A549 (cell line): ENCODE results near the gene SYNCRIP. TPM values are rescaled to one million over a fixed set of nuclear protein-coding genes. Genes with fewer than 3 reads are reported as not detected.
A peak's percentile ranks its signal among the peaks of the same experiment; 100 is the strongest.

Source experiments
- ATAC-seq, 2 experiments: fragments of 200-7000 bp in 1 of 2; fragments of >200 bp in 1 of 2; cut with Nextera tagmentation in 1 of 2; cut with Tn5 transposase in 1 of 2; 3 replicates each; pipeline versions ENCODE4 v1.8.0 to v1.9.1; 2018 to 2020; ENCODE audit warnings: mild to moderate bottlenecking in 1 of 2, moderate library complexity in 1 of 2
- CTCF ChIA-PET: fragments of 300-600 bp; sonication (Branson Sonifier 250); formaldehyde crosslinking; extraction: SDS; loops from one replicate; lab custom pipeline; 2021; ENCODE audit warnings: antibody characterized with exemption, inconsistent platforms; lab: Yijun Ruan, JAX
- POLR2A ChIA-PET: fragments of 350-600 bp; formaldehyde crosslinking; extraction: SDS; loops from one replicate; lab custom pipeline; 2021; ENCODE audit warnings: antibody characterized with exemption, inconsistent platforms; lab: Yijun Ruan, JAX
- DNase-seq, 2 experiments: peaks; one replicate each; pipeline versions ENCODE4 v3.0.0 to v3.0.0-alpha.2; 2011 to 2016; ENCODE audit warnings: low read depth in 1 of 2, low spot score in 1 of 2
- FAIRE-seq: peaks from 2 replicates; lab custom pipeline; 2011; peaks lifted over from hg19 to GRCh38; lab: Jason Lieb, UNC
- H3K27ac ChIP-seq, 2 experiments: fragments of >200 bp; sonication (Bioruptor Twin); formaldehyde crosslinking; 3 replicates each; pipeline ENCODE4 v1.5.1; 2016 to 2017
- H3K4me1 ChIP-seq: fragments of >200 bp; sonication (Bioruptor Twin); formaldehyde crosslinking; 3 replicates; pipeline ENCODE4 v1.6.1; 2016
- H3K4me2 ChIP-seq: fragments of >200 bp; sonication (Bioruptor Twin); formaldehyde crosslinking; 3 replicates; pipeline ENCODE4 v1.6.1; 2016
- H3K4me3 ChIP-seq: fragments of >200 bp; sonication (Bioruptor Twin); formaldehyde crosslinking; 3 replicates; pipeline ENCODE4 v1.5.1; 2016
- H3K9me3 ChIP-seq: fragments of >200 bp; sonication (Bioruptor Twin); formaldehyde crosslinking; 3 replicates; pipeline ENCODE4 v1.6.1; 2016
- BCL3 ChIP-seq: fragments of >200 bp; sonication (Bioruptor Twin); formaldehyde crosslinking; IDR thresholded peaks from 3 replicates; pipeline ENCODE4 v1.6.1; 2016
- BHLHE40 ChIP-seq: IDR thresholded peaks from 2 replicates; pipeline ENCODE4 v1.6.1; 2012; ENCODE audit warnings: low read depth, low read length, inconsistent platforms
- CHD4 ChIP-seq: fragments of 200-600 bp; sonication (generic); IDR thresholded peaks from 2 replicates; pipeline ENCODE4 v1.6.1; 2016; ENCODE audit warnings: antibody characterized with exemption, mild to moderate bottlenecking, borderline replicate concordance
- EHF ChIP-seq: fragments of 250-450 bp; sonication (Bioruptor Pico); IDR thresholded peaks from 2 replicates; pipeline ENCODE4 v1.5.0; 2020; ENCODE audit warnings: mild to moderate bottlenecking
- FOSL2 ChIP-seq, 2 experiments: fragments of 450-650 bp in 1 of 2; fragments of >200 bp in 1 of 2; sonication (Bioruptor Twin) in 1 of 2; formaldehyde crosslinking; IDR thresholded peaks; 2 replicates each; pipeline versions ENCODE4 v1.5.0 to v1.6.1; 2016 to 2020; ENCODE audit warnings: mild to moderate bottlenecking in 1 of 2, moderate library complexity in 1 of 2
- HDAC2 ChIP-seq: fragments of 200-600 bp; sonication (generic); IDR thresholded peaks from 2 replicates; pipeline ENCODE4 v1.6.1; 2016
- HOXA7 ChIP-seq: fragments of 250-450 bp; sonication (Bioruptor Pico); IDR thresholded peaks from 2 replicates; pipeline ENCODE4 v1.5.0; 2020; ENCODE audit warnings: mild to moderate bottlenecking, moderate library complexity
- HOXB13 ChIP-seq: fragments of 250-450 bp; sonication (Bioruptor Pico); IDR thresholded peaks from 2 replicates; pipeline ENCODE4 v1.5.0; 2020; ENCODE audit warnings: low read depth, mild to moderate bottlenecking, moderate library complexity
- HOXB5 ChIP-seq: fragments of 250-450 bp; sonication (Bioruptor Pico); IDR thresholded peaks from 2 replicates; pipeline ENCODE4 v1.5.0; 2020; ENCODE audit warnings: mild to moderate bottlenecking, moderate library complexity
- JUN ChIP-seq, 2 experiments: fragments of >200 bp; sonication (Bioruptor Twin); formaldehyde crosslinking; IDR thresholded peaks; 2 replicates in 1 of 2; 3 replicates in 1 of 2; pipeline ENCODE4 v1.6.1; 2016 to 2017
- KDM1A ChIP-seq: fragments of 200-600 bp; sonication (generic); IDR thresholded peaks from 2 replicates; pipeline ENCODE4 v1.6.1; 2016; ENCODE audit warnings: low read depth, mild to moderate bottlenecking
- MAFK ChIP-seq: fragments of 450-650 bp; IDR thresholded peaks from 2 replicates; pipeline ENCODE4 v1.6.1; 2014; ENCODE audit not compliant: partially characterized antibody
- MAZ ChIP-seq: fragments of 150-350 bp; IDR thresholded peaks from 2 replicates; pipeline ENCODE4 v1.6.1; 2014; ENCODE audit warnings: antibody characterized with exemption, low read depth, low read length, borderline replicate concordance
- NFE2L2 ChIP-seq: fragments of 150-350 bp; conservative IDR thresholded peaks from 2 replicates; pipeline ENCODE4 v1.6.1; 2014; ENCODE audit warnings: low read length
- NPAS2 ChIP-seq: fragments of 250-450 bp; sonication (Bioruptor Pico); IDR thresholded peaks from 2 replicates; pipeline ENCODE4 v1.8.0; 2022; ENCODE audit warnings: mild to moderate bottlenecking, moderate library complexity, borderline replicate concordance
- PHF8 ChIP-seq: fragments of 200-600 bp; sonication (generic); IDR thresholded peaks from 2 replicates; pipeline ENCODE4 v1.6.1; 2016; ENCODE audit warnings: low read depth, mild to moderate bottlenecking, antibody characterized with exemption, moderate library complexity, borderline replicate concordance
- POLR2AphosphoS2 ChIP-seq: conservative IDR thresholded peaks from 2 replicates; pipeline ENCODE4 v1.6.1; 2012; ENCODE audit warnings: low read length, improper control_type of control experiment, inconsistent platforms
- REST ChIP-seq: fragments of 200-600 bp; sonication (generic); IDR thresholded peaks from 2 replicates; pipeline ENCODE4 v1.6.1; 2016; ENCODE audit warnings: antibody characterized with exemption, mild to moderate bottlenecking, moderate library complexity
- RFX5 ChIP-seq: fragments of 450-650 bp; IDR thresholded peaks from 2 replicates; pipeline ENCODE4 v1.7.1; 2014; ENCODE audit warnings: antibody characterized with exemption, mild to moderate bottlenecking, moderate library complexity
- RNF2 ChIP-seq: fragments of 200-600 bp; sonication (generic); IDR thresholded peaks from 2 replicates; pipeline ENCODE4 v1.6.1; 2016; ENCODE audit warnings: low read depth, mild to moderate bottlenecking, antibody characterized with exemption, moderate library complexity, borderline replicate concordance
- SMC3 ChIP-seq: fragments of >200 bp; sonication (Bioruptor Twin); formaldehyde crosslinking; IDR thresholded peaks from 3 replicates; pipeline ENCODE4 v1.6.1; 2018; ENCODE audit warnings: inconsistent platforms
- TP53 ChIP-seq: fragments of 250-450 bp; sonication (Bioruptor Pico); IDR thresholded peaks from 2 replicates; pipeline ENCODE4 v1.5.0; 2021; ENCODE audit warnings: mild to moderate bottlenecking, moderate library complexity
- ZC3H11A ChIP-seq: fragments of 450-650 bp; IDR thresholded peaks from 2 replicates; pipeline ENCODE4 v1.6.1; 2014; ENCODE audit warnings: antibody characterized with exemption, mild to moderate bottlenecking
- ZFP36 ChIP-seq: fragments of 450-650 bp; IDR thresholded peaks from 2 replicates; pipeline ENCODE4 v1.6.1; 2014; ENCODE audit warnings: borderline replicate concordance; ENCODE audit not compliant: partially characterized antibody
- ZNF302 ChIP-seq: fragments of 250-450 bp; sonication (Bioruptor Pico); IDR thresholded peaks from 2 replicates; pipeline ENCODE4 v1.9.0; 2021; ENCODE audit warnings: inconsistent platforms, mild to moderate bottlenecking, moderate library complexity
- WGBS: methylation state at CpG from one replicate; pipeline ENCODE4 v1.1.6; 2017; ENCODE audit errors: missing lambda C conversion rate; 5-methylcytosine and 5-hydroxymethylcytosine counted together
- polyA plus RNA-seq, 4 experiments: library from polyadenylated mRNA; depleted of rRNA in 3 of 4; stranded (reverse); fragments of >200 nt; fragmentation: RNase III in 1 of 4; extraction: RNeasy Plus Mini Kit Qiagen cat#74134 plus additional on column Dnase treatment in 1 of 4; gene quantifications; 2 replicates in 3 of 4; 3 replicates in 1 of 4; pipeline ENCODE4 v1.2.3, GENCODE V29; 2011 to 2017

The SYNCRIP gene
- polyA plus RNA-seq, 2 of the 4 experiments (the other 2 are of a cell fraction): 47.5 to 102 TPM

GRCh38 chr6:85593438-85594196, 49.1 kb downstream of the SYNCRIP start, which contains the start of gene SNX14 (continued):
- TF ChIP-seq BCL3: no peak
- TF ChIP-seq ZNF302 (CRISPR knock-in tag): no peak
- no peak for TF ChIP-seq EHF (CRISPR knock-in tag)
- TF ChIP-seq BHLHE40: 0 out of 2 replicates have a peak, but pooled peaks have one; percentile 52
- peak; percentile 43 to 73; a peak in 4 of 5 replicates for TF ChIP-seq JUN (IDR thresholded peaks at IDR 0.05)
- TF ChIP-seq POLR2AphosphoS2: no peak; the same call in 1 of the 2 replicates
- TF ChIP-seq HDAC2: no peak
- no peak for TF ChIP-seq NPAS2 (CRISPR knock-in tag)
- TF ChIP-seq CHD4: no peak
- TF ChIP-seq HOXB13 (CRISPR knock-in tag): no peak
- TF ChIP-seq ZC3H11A: no peak
- no peak for TF ChIP-seq HOXA7

DNA sequence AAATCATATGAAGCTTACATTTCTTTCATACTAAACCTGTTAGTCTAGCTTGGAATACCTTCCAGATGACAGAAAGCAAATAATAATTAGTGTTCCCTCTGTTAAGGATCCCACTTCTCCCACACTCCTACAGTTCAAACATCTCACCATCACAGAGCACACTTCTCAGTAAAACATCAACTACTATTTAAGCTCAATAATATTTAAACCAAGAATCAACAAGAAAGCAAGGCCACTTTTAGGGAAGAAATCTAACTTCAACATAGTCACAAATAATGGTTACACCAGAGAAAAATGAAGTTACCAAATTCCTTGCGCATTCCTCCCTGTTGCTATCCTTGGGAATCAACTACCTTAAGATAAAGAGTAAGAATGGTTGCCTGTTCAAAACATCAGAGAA, 50.7 kb downstream of the SYNCRIP start:
- WGBS: 100% methylated on average over 1 of the region's 1 CpG
- peaks cover 16% of the 10 kb centered on the region for H3K4me1 ChIP-seq
- ChIA-PET POLR2A (no interaction called here), CTCF (interaction anchor here (0.7 to 1.4 kb wide), 2 partner anchors 55 to 109 kb away, joined by 3 to 6 read pairs; no protein-coding TSS in a partner anchor)
- no peak for DNase-seq
- ATAC-seq: no peak
- no peaks in the 10 kb centered on the region for H3K9me3 ChIP-seq
- TF ChIP-seq MAZ (no peak), NPAS2 (CRISPR knock-in tag) (no peak), CHD4 (no peak), HOXB13 (CRISPR knock-in tag) (no peak), PHF8 (no peak), HOXA7 (no peak), BHLHE40 (no peak), HOXB5 (CRISPR knock-in tag) (no peak), TP53 (no peak), RNF2 (no peak), KDM1A (no peak), NFE2L2 (no peak), SMC3 (no peak), JUN (IDR thresholded peaks at IDR 0.05) (no peak), RFX5 (no peak), ZFP36 (no peak), FOSL2 (IDR thresholded peaks at IDR 0.05) (no peak), FOSL2 (CRISPR knock-in tag; IDR thresholded peaks at IDR 0.05) (no peak)
- H3K4me3 ChIP-seq: peak overlapping the region; percentile 77
- no peak for FAIRE-seq
- peak overlapping the region; percentile 82 for H3K4me2 ChIP-seq
- no peak overlapping the region for H3K27ac ChIP-seq

GRCh38 chr6:85591207-85591606, 51.5 kb downstream of the SYNCRIP start:
- ATAC-seq (no peak), FAIRE-seq (no peak), DNase-seq (no peak)
- ChIA-PET POLR2A (no interaction called here), CTCF (no interaction called here)
- no peak for TF ChIP-seq REST
- TF ChIP-seq HOXB13 (CRISPR knock-in tag): no peak
- peak; percentile 33 for TF ChIP-seq MAFK
- Histone ChIP-seq H3K4me1 (peaks cover 16% of the 10 kb centered on the region), H3K9me3 (no peaks in the 10 kb centered on the region), H3K27ac (no peak overlapping the region), H3K4me3 (no peak overlapping the region), H3K4me2 (no peak overlapping the region)
- 96% methylated on average over 1 of the region's 1 CpG for WGBS
